Kidney epithelial cell (primary cell): ENCODE measurements around the gene EYA3. TPM values are rescaled to one million over a fixed set of nuclear protein-coding genes. Genes with fewer than 3 reads are reported as not detected.

Experiments
- DNase-seq: peaks from one replicate; pipeline ENCODE4 v3.0.0-alpha.2; 2010; ENCODE audit warnings: low read depth
- H3K27me3 ChIP-seq: 2 replicates; pipeline ENCODE4 v1.6.0; 2011; ENCODE audit warnings: low read length; ENCODE audit not compliant: control insufficient read depth, insufficient read depth
- H3K36me3 ChIP-seq: 2 replicates; pipeline ENCODE4 v1.5.1; 2011; ENCODE audit warnings: low read length; ENCODE audit not compliant: control insufficient read depth, insufficient read depth
- H3K4me3 ChIP-seq: 2 replicates; pipeline ENCODE4 v1.5.1; 2011; ENCODE audit warnings: low read depth, mild to moderate bottlenecking, control low read depth, low read length
- CTCF ChIP-seq: IDR thresholded peaks from 2 replicates; pipeline ENCODE4 v1.5.1; 2011; ENCODE audit warnings: mild to moderate bottlenecking, moderate library complexity, low read length, control low read depth, inconsistent platforms; ENCODE audit not compliant: insufficient read depth, poor library complexity, severe bottlenecking
- total RNA-seq: library from RNA; depleted of rRNA; stranded (reverse); fragments of >200 nt; gene quantifications from 2 replicates; pipeline ENCODE4 v1.2.3, GENCODE V29; 2015

The EYA3 gene
- total RNA-seq, 1 donor from 2014 or later, result 15.1 TPM

- Histone ChIP-seq H3K4me3 (no peak overlapping the region), H3K36me3 (no peaks in the 10 kb centered on the region), H3K27me3 (no peaks in the 10 kb centered on the region)
- no peak for TF ChIP-seq CTCF
- no peak for DNase-seq
These were observed 13.4 kb downstream of the EYA3 start for GRCh38 chr1:28074892-28075511.

GRCh38 chr1:28073867-28074266 is 14.5 kb downstream of the EYA3 start:
- no peaks in the 10 kb centered on the region for H3K36me3 ChIP-seq
- DNase-seq, result no peak

GRCh38 chr1:28071813-28072212 is 16.6 kb downstream of the EYA3 start:
- no peaks in the 10 kb centered on the region for H3K27me3 ChIP-seq
- H3K4me3 ChIP-seq, result no peak overlapping the region
- H3K36me3 ChIP-seq, result no peaks in the 10 kb centered on the region
- no peak for TF ChIP-seq CTCF
- DNase-seq, result no peak

More at GRCh38 chr1:28073867-28074266, 14.5 kb downstream of the EYA3 start:
- no peak for TF ChIP-seq CTCF
- no peak overlapping the region for H3K4me3 ChIP-seq
- H3K27me3 ChIP-seq, result no peaks in the 10 kb centered on the region

- H3K36me3 ChIP-seq, result no peaks in the 10 kb centered on the region
- H3K4me3 ChIP-seq, result no peak overlapping the region
- no peaks in the 10 kb centered on the region for H3K27me3 ChIP-seq
- no peak for DNase-seq
- no peak for TF ChIP-seq CTCF
These were observed 17.5 kb downstream of the EYA3 start for GRCh38 chr1:28070725-28071593.

GRCh38 chr1:28067523-28068090 is 20.8 kb downstream of the EYA3 start:
- H3K27me3 ChIP-seq, result no peaks in the 10 kb centered on the region
- TF ChIP-seq CTCF, result no peak
- no peak for DNase-seq
- no peaks in the 10 kb centered on the region for H3K36me3 ChIP-seq
- no peak overlapping the region for H3K4me3 ChIP-seq
